ENCODE data around the gene EFHD2.

DNA sequence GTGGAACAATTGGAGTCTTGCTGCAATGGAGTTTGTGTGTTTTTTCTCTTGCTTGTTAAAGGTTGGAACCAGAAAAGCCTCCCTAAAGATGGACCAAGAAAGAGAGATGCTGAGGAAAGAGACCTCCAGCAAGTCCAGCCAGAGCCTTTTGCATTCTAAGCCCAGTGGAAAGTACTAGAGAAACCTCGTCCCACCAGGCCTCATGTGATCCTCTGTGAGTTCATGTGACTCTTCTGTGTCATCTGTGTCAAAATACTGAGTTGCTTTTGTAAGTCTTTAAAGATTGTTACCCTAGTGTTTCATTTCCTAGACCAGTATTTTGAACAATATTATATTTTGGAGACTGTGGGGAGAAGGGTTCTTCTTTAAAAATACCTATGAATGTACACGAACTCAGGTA, 12.5 kb upstream of the EFHD2 start:
- TF ChIP-seq, protein P1, sequence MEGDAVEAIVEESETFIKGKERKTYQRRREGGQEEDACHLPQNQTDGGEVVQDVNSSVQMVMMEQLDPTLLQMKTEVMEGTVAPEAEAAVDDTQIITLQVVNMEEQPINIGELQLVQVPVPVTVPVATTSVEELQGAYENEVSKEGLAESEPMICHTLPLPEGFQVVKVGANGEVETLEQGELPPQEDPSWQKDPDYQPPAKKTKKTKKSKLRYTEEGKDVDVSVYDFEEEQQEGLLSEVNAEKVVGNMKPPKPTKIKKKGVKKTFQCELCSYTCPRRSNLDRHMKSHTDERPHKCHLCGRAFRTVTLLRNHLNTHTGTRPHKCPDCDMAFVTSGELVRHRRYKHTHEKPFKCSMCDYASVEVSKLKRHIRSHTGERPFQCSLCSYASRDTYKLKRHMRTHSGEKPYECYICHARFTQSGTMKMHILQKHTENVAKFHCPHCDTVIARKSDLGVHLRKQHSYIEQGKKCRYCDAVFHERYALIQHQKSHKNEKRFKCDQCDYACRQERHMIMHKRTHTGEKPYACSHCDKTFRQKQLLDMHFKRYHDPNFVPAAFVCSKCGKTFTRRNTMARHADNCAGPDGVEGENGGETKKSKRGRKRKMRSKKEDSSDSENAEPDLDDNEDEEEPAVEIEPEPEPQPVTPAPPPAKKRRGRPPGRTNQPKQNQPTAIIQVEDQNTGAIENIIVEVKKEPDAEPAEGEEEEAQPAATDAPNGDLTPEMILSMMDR (IDR thresholded peaks at IDR 0.05; ENCODE audit: insufficient read depth, low read length) = no peak
- TF ChIP-seq, protein P2, sequence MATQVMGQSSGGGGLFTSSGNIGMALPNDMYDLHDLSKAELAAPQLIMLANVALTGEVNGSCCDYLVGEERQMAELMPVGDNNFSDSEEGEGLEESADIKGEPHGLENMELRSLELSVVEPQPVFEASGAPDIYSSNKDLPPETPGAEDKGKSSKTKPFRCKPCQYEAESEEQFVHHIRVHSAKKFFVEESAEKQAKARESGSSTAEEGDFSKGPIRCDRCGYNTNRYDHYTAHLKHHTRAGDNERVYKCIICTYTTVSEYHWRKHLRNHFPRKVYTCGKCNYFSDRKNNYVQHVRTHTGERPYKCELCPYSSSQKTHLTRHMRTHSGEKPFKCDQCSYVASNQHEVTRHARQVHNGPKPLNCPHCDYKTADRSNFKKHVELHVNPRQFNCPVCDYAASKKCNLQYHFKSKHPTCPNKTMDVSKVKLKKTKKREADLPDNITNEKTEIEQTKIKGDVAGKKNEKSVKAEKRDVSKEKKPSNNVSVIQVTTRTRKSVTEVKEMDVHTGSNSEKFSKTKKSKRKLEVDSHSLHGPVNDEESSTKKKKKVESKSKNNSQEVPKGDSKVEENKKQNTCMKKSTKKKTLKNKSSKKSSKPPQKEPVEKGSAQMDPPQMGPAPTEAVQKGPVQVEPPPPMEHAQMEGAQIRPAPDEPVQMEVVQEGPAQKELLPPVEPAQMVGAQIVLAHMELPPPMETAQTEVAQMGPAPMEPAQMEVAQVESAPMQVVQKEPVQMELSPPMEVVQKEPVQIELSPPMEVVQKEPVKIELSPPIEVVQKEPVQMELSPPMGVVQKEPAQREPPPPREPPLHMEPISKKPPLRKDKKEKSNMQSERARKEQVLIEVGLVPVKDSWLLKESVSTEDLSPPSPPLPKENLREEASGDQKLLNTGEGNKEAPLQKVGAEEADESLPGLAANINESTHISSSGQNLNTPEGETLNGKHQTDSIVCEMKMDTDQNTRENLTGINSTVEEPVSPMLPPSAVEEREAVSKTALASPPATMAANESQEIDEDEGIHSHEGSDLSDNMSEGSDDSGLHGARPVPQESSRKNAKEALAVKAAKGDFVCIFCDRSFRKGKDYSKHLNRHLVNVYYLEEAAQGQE (IDR thresholded peaks at IDR 0.05; ENCODE audit: insufficient replicate concordance, low read depth) = no peak

All from HL-60 (cell line).